CD4-positive, alpha-beta T cell treated with Interleukin-1 beta for 1 hour (primary cell): ENCODE data around the gene HNRNPC.

Experiments used
- DNase-seq, 2 donors: peaks; one replicate each; pipeline ENCODE4 v3.0.0-alpha.2; 2020 to 2022

The HNRNPC gene

DNA sequence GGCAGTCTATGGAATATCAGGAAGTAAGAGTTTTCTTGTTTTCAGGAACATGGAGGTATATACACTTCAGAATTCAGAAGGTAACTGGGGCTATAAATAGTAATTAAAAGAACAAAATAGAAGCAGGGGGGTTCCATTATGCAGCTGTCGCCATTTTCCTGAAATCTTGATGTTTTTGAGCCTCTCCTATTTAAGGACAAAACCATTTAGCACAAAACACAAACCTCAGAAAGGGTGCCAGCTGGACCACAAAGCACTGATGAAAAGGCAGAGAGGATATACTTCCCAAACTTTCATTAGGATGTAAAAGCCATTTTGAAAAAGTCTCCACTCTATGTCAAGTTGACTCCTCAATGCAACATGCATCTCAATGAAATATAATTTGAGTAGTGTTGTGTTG, 59.2 kb downstream of the HNRNPC start:
- DNase-seq: no peak

DNA sequence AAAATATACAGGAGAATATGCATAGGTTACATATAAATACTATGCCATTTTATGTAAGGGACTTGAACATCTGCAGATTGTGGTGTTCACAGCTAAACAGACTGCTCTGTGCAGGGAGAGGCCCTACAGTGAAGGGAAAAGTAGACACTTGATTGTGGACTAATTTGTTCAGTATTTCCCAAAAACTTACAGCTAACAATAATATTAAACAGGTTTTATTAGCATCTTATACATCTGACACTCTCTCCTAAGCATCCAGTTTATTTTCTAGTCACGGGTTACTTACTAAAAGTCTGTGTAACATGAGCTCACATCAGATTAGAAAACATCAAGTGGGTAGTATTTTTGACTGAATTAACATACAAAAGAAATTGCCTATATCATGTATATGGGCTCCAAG, 60.1 kb downstream of the HNRNPC start:
- DNase-seq: no peak

DNA sequence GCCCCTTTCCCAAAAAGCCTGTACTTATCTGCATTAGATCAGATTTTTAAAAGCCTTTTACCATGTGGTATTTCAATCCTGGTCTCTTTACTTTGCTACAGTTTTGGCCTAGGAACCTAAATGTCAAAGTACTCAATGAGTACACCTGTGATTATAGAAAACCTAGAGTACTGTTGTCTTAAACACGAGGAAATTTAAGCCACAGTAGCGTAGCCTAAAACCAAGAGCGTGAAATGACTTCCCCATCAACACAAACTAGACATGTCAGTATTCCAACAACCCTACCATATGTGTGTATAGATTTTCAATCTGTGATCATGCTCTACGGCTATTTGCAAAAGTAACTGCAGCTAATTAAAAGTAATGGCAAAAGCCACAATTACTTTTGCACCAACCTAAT, 60.7 kb downstream of the HNRNPC start:
- no peak for DNase-seq

DNA sequence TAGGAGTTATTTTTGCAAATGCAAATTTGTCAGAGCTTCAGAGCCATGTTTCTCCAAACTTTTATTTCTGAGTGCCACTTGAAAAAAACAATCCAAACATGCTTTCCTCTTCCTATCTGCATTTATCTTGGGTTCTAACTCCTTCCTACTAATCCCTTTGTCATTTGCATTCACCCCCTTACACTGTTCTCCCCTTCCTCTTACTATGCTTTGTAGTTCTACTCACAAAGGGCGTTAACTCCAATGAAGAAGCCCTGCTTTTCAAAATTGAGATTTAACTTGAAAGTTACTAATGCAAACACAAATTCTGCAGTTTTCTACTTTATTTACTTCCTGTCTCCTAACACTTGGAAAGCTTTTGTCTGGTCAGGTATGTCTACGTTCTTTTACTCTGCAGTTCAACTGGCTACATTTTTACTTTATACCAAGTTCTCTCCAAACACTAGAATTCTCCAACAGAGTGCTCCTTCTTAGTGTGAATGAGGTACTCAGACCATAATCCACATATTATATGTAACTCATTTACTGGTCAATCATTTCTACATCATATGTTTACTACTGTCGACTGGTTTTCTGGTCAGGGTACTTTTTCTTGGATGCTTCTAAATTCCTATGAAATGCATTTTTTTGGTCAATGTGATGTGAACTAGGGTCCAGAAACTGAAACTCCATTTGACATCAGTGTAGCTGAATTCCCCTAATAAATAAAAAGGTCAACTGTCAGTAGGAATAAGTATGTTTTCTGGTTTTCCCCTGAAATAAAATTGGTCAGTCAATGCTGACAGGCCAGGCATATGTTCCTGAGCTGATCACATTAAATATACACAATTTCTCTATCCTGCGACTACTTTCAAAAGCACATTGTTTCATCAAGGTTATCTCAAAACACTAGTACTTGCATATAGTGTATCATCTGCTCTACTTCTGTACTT, 62.2 kb downstream of the HNRNPC start:
- no peak for DNase-seq

DNA sequence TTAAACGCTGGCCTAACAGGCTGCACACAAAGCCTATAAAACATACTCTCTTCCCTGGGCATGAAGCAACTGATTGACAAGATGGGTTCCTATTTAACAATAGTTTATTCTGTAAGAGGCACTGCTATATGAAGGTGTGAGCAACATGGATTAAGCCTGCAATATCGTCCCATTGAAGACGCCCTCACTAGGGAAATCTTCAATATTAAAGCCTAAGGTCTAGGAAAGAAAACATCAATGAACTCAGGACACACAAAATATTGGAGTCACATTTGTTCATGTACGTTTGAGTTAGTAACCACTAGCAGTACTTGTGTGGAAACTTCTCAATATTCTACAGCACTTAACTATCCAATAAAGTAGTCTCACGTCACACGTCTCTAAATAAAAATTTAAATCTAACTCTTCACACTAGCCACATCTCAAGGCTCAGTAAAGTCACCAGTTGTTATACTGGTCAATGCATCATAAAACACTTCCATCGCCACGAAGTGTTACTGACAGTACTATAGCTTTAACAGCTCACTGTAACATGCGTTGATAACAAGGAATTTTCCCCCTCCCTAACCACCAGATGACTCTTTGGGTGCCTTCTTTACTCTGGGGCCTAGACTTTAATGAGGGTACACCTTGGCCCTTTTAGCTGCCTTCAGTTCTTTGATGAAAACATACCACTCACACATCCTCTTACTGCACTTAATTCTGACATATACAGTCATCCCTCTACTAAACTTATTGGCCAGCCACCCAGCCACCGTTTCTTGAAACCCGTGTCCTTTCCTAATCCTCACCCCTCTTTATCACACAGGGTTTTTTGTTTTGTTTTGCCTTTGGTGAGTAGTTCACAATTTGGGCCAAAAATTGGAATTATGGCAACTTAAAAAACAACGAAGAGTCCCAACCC, 63.3 kb downstream of the HNRNPC start:
- DNase-seq: no peak

DNA sequence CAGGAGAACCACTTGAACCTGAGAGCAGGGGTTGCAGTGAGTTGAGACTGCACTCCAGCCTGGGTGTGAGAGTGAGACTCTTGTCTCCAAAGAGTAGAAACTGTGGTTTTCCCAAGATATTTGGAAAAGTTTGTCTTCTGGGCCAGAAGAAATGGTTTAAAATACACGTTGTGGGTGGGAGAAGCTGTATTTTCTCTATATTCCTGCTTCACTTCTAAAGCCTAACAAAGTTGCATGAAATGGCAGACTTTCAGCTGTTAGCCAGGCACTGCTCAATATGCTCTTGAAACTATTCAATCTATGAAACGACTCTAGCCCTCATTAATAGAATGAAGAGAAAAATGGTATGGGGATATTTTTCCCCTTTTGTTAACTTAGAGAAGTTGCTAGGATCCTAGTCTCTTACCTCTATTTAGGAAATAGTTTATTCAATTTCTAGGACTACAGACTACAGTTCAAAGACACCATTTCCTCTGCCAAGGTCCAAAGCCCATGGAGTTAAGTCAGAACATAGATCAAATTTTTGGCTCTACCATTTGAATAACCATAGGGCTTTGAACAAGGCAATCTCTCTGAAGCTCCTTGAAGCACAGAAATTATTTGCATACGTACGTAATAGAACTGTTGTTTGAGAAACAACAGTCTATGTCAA, 64.1 kb downstream of the HNRNPC start:
- DNase-seq: no peak

DNA sequence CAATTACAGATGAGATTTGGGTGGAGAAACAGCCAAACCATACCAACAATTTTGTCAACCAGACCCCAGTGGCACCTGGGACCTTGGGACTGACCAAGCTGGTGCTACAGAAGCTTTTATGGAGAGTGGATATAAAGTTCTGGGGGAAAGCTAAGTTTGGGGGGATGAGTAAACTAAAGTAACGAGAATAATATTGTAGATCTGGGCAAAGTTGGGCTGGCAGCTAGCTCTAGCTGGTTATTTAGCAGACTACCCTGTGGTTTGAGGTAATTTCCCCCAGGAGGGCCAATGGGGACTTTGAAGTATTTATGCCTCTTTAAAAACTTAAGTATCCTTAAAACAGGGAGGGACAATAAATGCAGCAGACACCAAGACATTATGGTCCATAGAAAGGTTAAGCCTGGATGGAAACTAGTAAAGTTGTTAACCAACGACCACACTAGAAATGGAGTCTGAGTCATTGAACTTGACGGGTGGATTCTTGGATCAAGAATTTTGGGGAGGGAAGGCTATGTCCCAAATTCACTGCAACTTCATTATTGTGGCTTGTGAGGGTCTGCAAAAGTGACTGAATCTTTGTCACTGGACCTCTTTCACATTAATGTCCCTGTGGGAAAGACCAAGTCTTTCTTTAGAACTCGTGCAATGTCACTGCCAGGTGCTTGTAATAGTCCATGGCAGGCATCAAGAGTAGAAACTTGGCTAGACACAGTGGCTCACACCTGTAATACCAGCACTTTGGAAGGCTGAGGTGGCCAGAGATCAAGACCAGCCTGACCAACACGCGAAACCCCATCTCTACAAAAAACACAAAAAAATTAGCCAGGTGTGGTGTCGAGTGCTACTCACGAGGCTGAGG, 64.8 kb downstream of the HNRNPC start:
- DNase-seq: no peak

DNA sequence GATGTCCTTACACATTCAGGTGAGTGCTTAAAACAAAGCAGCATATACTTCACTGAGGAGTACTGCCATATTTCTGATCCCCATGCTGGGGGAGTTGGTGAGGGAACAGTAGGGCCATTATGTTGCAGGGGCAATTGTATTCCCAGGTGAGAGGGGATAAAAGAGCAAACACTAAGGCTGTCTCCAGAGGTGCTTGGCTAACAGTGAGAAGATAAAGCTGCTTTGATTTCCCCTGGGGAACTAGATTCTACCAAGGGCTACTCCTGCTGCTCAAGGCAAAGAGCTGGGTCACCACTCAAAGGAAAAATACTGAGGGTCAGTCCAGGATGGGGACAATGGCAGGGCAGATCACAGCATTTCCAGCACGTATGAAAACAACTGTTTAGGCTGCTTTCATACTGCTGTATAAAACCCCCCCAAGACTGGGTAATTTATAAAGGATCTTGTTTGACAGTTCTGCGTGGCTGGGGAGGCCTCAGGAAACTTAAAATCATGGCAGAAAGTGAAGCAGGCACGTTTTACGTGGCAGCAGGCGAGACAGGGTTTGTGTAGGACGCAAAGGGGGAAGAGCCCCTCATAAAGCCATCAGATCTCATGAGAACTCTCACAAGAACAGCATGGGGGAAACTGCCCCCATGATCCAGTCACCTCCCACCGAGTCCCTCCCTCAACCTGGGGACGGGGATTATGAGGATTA, 65.6 kb downstream of the HNRNPC start:
- no peak for DNase-seq

DNA sequence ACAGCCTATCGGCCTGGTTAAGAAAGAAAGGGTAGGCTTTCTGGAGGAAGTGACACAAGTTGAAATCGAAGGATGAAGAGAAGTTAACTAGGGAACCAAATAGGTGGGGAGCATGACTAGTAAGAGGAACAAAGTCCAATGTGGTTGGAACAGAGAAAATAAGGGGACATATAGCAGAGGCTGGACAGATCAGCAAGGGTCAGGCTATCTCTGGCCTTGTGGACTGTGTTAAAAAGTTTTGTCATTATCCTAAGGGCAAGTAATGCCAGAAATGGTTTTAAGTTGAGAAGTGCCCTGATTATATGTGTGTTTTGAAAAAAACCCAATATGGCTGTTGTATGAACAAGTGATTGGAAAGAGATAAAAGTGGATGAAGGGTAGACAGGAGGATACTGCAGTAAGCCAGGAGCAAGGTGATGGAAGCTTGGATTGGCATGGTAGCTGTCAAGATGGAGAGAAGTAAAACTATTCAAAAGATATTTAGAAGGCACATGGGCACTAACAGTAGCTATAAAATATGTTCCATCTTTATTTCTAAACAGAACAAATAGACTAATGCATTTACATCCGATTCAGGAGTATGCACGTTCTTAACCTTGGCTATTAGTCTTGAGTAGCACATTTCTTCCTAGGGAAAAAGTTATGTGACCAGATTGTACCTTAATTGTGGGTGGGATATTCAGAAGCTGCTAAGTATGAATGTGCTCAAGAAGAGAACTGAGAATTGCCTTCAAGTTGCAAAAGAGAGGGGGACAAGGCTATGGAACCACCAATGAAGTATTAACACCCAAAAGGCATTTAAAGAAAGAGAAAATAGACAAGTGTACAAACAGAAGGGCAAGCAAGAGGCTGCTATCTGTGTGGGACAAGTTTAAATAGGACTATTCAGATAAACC, 66.5 kb downstream of the HNRNPC start:
- DNase-seq: no peak

DNA sequence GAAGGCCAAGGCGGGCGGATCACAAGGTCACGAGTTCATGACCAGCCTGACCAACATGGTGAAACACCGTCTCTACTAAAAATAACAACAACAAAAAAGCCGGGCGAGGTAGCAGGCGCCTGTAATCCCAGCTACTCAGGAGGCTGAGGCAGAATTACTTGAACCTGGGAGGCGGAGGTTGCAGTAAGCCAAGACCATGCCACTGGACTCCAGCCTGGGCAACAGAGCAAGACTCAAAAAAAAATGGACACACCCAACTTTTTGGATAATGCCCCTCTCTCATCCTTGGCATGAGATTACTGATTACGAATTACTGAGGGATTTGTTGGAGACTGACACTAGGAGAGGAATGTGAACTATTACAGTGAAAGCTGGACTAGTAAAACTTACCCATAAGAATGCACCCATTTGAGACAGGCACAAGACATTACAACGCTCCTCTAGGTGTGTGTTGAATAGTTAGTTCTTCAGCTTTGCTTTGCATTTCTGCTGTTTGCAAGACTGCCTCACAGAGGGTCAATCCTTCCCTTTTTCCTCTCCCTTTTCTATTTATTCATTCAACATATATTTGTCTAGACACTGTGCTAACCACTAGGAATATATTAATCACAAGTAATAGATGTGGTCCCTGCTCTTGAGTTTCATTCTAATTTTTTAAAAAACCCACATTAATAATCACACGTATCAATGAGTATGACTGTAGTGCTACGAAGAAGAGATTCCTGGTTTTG, 67.3 kb downstream of the HNRNPC start:
- DNase-seq: no peak

DNA sequence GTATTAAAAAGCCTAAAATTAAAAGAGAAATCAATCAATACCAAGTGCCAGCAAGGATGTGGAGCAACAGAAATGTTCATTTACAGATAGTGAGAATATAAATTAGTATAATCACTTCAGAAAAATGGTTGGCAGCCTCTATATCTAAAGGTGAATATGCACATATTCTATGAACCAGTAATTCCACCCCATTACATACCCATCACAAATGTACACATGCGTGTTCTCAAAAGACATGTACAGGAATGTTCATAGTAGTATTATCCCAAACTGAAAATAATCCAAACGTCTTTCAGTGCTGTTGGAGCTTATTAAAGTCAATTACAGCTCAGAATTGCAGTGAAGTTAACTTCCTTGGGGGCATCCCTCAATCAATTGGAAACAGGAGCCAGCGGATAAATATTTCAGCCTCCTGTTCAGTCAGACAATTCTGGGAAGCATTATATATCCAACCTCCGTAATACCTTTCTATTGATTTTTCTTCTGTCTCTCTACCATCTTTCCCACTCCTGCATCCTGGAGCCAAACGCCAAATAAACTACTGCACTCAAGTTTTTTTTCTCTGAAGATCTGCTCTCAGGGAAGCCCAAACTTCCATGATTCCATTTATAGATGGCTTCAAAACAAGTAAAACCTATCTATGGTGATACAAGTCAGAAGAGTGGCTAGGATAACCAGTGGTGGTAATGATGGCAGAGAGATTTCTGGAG, 68.3 kb downstream of the HNRNPC start:
- DNase-seq: no peak

DNA sequence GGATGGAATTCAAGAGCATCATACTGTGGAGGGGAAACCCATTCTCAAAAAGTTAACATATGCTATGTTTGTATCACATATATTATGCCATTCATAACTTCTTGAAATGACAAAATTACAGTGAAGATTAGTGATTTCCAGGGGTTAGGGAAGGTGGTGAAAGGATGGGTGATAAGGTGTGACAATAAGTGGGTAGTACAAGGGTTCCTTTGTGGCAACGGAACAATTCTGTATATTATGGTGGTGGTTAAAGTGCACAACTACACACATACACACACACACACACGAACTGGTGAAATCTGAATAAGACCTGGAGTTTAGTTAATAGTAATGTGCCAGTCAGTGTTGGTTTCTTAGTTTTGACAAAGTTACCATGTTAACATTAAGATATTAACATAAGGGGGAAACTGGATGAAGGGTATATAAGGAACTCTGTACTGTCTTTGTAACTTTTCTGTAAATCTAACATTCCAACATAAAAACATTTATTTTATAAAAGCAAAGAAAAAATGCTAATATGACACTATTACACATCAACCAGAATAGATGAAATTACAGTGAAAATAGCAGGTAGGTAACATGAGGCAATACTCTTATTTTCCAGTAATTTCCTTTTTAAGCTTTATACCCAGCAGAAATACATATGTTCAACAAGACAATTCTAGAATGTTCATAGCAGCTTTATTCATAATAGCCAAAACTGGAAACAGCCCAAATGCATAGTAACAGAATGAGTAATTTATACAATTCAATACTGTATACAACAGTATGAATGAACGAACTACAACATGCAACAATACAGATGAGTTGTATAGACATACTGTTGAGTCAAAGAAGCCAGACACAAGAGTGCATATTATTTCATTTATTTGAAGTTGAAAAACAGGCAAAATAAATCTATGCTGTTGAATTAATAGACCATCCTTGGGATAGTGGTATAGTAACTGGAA, 69.4 kb downstream of the HNRNPC start:
- no peak for DNase-seq

DNA sequence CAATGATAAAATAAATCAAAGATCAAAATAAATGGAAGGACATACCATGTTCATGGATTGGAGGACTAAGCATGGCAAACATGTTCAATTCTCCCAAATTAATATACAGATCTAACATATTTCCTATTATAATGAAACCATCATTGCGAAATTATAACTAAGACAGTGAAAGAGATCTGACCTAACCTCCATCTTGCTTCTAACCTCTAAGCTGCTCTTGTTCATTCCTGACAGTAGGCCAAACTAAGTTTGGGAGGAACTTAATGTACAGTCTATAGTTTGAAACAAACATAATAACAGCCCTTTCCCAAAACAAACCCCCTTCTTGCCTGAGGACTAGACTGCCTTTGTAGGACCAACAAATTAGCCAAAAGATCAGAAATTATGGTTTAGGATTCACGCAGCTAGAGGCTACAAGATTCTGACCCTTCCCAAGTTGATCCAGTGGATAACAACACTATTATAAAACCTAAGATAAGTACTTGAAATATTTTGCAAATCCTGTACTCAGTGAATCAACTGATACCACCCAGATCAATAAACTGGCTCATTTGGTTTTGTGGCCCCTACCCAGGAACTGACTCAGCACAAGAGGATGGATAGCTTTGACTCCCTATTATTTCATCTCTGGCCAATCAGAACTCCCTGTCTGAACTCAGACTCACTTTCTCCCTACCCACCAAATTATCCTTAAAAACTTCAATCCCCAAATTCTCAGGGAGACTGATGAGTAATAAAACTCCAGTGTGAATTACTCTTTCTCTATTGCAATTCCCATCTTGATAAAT, 71.6 kb downstream of the HNRNPC start:
- DNase-seq: no peak

DNA sequence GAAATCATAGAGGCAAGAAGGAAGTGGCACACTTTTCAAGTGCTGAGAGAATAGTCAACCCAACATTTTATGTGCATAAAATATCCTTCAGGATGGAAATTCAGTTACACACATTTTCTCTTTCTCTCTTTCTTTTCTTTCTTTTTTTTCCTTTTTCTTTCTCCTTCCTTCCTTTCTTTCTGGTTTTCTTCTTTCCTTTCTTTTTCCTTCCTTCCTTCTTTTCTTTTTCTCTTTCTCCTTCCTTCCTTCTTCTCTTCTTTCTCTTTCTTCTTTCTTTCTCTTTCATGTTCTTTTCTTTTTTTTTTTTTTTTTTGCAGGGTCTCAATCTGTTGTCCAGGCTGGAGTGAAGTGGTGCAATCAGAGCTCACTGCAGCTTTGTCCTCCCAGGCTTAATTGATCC, 74.6 kb downstream of the HNRNPC start:
- DNase-seq: no peak

DNA sequence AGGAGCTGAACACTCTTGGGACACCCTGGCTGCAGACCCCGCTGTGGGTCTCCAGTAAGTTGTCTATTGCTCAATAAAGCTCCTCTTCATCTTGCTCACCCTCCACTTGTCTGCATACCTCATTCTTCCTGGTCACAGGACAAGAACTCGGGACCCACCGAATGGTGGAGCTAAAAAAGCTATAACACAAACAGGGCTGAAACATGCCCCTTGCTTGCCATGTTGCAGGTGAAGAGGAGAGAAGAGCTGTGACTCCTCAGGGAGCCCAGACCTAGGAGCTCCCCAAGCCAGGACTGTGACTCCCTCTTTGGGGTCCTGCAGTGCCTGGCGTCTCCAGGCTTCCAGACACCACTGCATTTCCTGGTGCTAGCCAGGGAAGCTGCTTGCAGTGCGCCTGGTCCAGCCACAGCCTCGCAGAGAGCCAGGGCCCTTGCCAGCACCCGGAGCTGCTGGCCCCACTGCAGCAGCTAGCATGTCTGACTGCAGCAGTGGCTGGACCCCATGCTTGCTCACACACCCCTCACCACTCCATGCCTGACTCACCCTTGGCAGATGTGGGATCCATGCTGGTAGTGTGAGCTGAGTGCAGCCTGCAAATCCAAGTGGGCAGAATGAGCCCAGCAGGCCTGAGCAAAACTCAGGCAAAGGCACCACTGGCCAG, 76.2 kb downstream of the HNRNPC start:
- no peak for DNase-seq

DNA sequence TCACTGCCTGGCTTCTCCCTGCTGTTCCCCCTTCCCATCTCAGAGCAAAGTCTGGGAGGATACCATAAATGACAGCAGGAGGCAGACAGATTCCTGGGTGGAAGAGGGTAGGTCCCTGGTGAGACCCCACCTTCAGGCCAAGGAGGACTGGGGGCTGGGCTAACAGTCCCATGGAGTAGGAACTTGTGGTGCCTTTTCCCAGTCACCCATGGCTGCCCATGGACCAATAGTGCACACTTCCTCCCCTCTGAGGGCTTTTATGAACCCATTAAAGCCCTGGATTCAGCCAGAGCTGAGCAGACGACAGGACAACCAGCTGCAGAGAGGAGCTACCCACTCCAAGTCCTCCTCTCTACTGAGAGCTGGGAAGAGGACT, 76.8 kb downstream of the HNRNPC start:
- DNase-seq: no peak
